HL-60/S4 treated with phorbol 12-myristate 13-acetate at 8.2 ng/mL for 4 days and 3 days (cell line): ENCODE data around the gene C1QTNF7.

Experiments used
- in situ Hi-C: fragments of 300-500 bp; cut with MboI; formaldehyde crosslinking; loops from 2 replicates; pipeline ENCODE4 v1.15.0; 2022; ENCODE audit warnings: low sequenced_read_pairs

Gene C1QTNF7

GRCh38 chr4:15451866-15452765 lies 24.3 kb downstream of the C1QTNF7 start:
- in situ Hi-C loops = no loop called here

- in situ Hi-C loops = loop anchor here (5.0 kb wide), 1 partner anchor 223 kb away; no protein-coding TSS in a partner anchor
Observed at GRCh38 chr4:15455290-15455689, 27.5 kb downstream of the C1QTNF7 start.

- in situ Hi-C loops = loop anchor here (5.0 kb wide), 1 partner anchor 225 kb away; no protein-coding TSS in a partner anchor
Observed at GRCh38 chr4:15457406-15458201, 29.8 kb downstream of the C1QTNF7 start.

- in situ Hi-C loops = loop anchor here (5.0 kb wide), 1 partner anchor 226 kb away; no protein-coding TSS in a partner anchor
Observed at GRCh38 chr4:15458616-15459015, 30.8 kb downstream of the C1QTNF7 start.

- in situ Hi-C loops = loop anchor here (5.0 kb wide), 1 partner anchor 227 kb away; no protein-coding TSS in a partner anchor
Observed at GRCh38 chr4:15459706-15460105, 31.9 kb downstream of the C1QTNF7 start.

GRCh38 chr4:15466596-15466995 lies 38.8 kb downstream of the C1QTNF7 start:
- in situ Hi-C loops = no loop called here

- in situ Hi-C loops = no loop called here
Observed at GRCh38 chr4:15469402-15470127, 41.7 kb downstream of the C1QTNF7 start, which contains the start of gene CC2D2A. Gene CC2D2A (plus strand): TSS chr4:15469882. CDS start chr4:15475933, 6,051 bp downstream.

GRCh38 chr4:15470128-15470475 lies 42.3 kb downstream of the C1QTNF7 start:
- in situ Hi-C loops = no loop called here

GRCh38 chr4:15476396-15476795 lies 48.6 kb downstream of the C1QTNF7 start:
- in situ Hi-C loops = no loop called here

GRCh38 chr4:15478724-15479088 lies 50.9 kb downstream of the C1QTNF7 start:
- in situ Hi-C loops = no loop called here

GRCh38 chr4:15479089-15479912 lies 51.5 kb downstream of the C1QTNF7 start:
- in situ Hi-C loops = no loop called here

- in situ Hi-C loops = no loop called here
Observed at GRCh38 chr4:15479913-15480185, 52.0 kb downstream of the C1QTNF7 start.

- in situ Hi-C loops = no loop called here
Observed at GRCh38 chr4:15481961-15482745, 54.3 kb downstream of the C1QTNF7 start.

GRCh38 chr4:15482842-15483241 lies 55.0 kb downstream of the C1QTNF7 start:
- in situ Hi-C loops = no loop called here

- in situ Hi-C loops = no loop called here
Observed at GRCh38 chr4:15488136-15488535, 60.3 kb downstream of the C1QTNF7 start.

GRCh38 chr4:15488658-15489470 lies 61.0 kb downstream of the C1QTNF7 start:
- in situ Hi-C loops = no loop called here

GRCh38 chr4:15489551-15489950 lies 61.7 kb downstream of the C1QTNF7 start:
- in situ Hi-C loops = no loop called here

- in situ Hi-C loops = no loop called here
Observed at GRCh38 chr4:15493411-15493810, 65.6 kb downstream of the C1QTNF7 start.

GRCh38 chr4:15495621-15496020 lies 67.8 kb downstream of the C1QTNF7 start:
- in situ Hi-C loops = no loop called here
